ENCODE results near the gene LCP1. TPM values are rescaled to one million over a fixed set of nuclear protein-coding genes. Genes with fewer than 3 reads are reported as not detected.
"Not testable (repeated sequence)": the region's sequence is repeated elsewhere in the genome, so short reads cannot be mapped to it uniquely, and the experiment has no call there.

LCP1 gene
- 0.14 TPM in 1 of 2 replicates, not detected in the other for total RNA-seq

DNA sequence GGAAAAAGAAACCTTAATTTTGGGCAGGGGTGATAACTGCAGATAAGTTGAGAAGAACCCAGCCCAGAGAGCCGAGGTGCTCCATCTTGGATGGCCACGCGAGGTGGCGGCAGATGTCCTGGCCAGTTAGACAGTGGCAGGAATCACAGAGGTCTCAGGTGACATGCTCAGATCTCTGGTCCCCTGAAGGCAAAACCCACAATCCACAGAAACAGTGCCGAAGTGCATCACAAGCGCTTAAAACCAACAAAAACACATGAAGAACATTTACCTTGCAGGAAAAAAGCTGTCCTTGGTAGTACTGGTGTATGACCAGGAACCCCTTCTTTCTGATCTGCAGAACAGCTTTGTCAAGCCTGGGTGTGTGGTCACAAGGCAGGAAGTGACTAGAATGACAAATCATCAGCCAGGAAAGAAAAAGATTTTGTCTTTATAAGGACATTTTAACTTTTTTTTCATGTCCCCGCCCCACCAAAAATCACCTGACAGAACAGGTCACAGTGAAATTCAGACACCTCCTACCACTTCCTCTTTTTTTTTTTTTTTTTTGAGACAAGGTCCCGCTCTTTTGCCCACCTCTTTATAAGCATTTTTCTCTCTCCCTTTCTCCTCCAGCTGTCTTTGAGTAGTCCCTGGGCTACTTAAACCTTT is at the start of gene LCP1:
LCP1 (minus strand) TSS at position 338 of the 651 bp plus-strand sequence. CDS start 22,515 bp downstream, outside the sequence.
- no peak for DNase-seq

- DNase-seq: no peak
Observed at GRCh38 chr13:46229251-46229650, 47.3 kb upstream of the LCP1 start.

GRCh38 chr13:46220234-46220633 is 38.3 kb upstream of the LCP1 start:
- not testable (repeated sequence) for DNase-seq

DNA sequence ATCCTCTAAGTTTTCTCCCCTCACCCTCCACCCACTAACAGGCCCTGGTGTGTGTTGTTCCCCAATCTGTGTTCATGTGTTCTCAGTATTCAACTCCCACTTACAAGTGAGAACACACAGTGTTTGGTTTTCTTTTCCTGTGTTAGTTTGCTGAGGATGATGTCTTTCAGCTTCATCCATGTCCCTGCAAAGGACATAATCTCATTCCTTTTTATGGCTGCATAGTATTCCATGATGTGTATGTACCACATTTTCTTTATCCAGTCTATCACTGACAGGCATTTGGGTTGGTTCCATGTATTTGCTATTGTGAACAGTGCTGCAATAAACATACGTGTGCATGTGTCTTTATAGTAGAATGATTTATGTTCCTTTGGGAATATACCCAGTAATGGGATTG is 32.8 kb upstream of the LCP1 start:
- not testable (repeated sequence) for DNase-seq

- no peak for DNase-seq
Observed at GRCh38 chr13:46213242-46213641, 31.3 kb upstream of the LCP1 start.

- peak; percentile 58 for DNase-seq
Observed at GRCh38 chr13:46211483-46212351, 29.7 kb upstream of the LCP1 start, which contains the start of gene LRRC63. TSS of gene LRRC63 (plus strand) at chr13:46211928. CDS start at chr13:46213035, 1,107 bp downstream.

- DNase-seq: peak; percentile 3
Observed at GRCh38 chr13:46211116-46211482, 29.1 kb upstream of the LCP1 start.

DNA sequence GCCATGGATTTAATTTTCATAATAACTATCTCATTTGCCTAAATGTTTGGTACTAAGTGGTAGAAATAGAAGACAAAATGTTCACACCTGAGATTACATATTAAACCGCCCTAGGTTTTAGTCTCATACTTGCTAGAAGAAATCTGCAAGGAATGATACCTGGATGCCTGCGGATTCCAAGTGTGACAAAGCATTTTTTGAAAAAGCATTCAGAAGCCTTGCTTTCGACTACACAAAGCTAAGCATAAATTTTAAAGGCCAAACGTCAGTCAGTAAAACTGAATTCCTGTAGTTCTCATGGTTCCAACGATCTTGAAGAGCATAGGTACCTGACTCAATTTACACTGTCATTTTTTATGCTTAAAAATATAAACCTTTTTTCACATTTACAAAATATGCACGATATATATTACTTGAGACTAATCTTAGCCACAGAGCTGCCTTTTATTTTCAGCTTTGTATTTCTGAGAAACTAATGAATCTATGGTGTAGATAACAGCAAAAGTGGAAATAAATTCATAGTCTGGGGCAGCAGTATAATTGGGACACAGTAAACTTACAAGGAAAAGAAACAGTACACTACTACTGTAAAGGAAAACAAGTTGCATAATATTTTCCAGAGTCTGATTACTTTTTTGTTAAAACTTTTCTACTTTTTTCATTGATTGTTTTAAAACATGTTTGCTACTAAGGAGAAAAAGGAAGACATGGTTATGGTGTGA is 28.5 kb upstream of the LCP1 start:
- DNase-seq: no peak

GRCh38 chr13:46207828-46208227 is 25.9 kb upstream of the LCP1 start:
- DNase-seq: no peak

GRCh38 chr13:46206143-46206542 is 24.2 kb upstream of the LCP1 start:
- DNase-seq: no peak

- DNase-seq: no peak
Observed at GRCh38 chr13:46202966-46203365, 21.0 kb upstream of the LCP1 start.

DNA sequence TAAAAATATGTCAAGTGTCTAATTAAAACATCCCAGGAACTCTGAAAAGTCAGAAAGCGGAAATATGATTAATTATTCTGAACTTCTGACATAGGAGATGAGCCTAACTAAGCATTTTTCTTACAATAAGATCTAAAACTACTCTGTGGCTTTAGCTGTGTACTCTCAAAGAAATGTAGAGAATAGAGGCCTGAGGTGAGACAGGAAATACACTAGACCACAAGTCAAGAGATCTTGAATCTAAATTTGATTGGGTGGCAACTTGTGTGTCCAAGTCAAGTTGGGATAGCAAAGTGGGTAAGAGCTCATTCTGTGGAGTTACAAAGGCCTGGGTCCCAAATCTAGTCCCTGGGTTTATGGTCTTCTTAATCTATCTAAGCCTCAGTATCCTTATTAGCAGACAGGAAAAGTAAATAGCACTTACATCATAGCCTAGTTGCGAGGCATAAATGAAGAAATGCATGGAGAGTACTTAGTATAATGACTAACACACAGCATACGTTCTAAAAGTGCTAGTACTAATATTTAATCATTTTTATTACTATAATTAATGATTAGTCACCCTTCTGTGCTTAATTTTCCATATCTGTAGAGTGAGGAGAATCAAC is 20.3 kb upstream of the LCP1 start:
- DNase-seq: no peak

DNA sequence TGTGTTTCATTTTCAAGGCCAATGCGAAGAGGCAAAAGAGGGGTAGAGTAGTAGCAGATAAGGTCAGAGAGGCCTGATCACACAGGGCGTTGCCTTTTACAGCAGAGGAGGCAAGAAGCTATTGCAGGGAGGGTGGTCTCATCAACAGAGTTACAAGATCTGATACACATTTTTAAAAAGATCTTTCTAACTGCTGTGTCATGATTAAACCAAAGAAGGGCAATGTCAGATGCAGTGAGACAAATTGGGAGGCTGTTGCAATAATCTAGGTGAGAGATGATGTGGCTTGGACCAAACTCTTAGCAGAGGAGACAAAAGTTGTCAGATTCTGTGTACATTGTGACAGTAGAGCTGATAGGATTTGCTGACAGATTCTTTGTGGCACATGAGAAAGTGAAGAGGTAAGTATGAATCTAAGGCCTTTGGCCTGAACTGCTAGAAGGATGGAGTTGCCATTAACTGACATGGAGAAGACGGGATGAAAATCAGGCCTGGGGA is 16.8 kb upstream of the LCP1 start:
- DNase-seq: no peak

GRCh38 chr13:46197299-46198048 is 15.5 kb upstream of the LCP1 start:
- no peak for DNase-seq

DNA sequence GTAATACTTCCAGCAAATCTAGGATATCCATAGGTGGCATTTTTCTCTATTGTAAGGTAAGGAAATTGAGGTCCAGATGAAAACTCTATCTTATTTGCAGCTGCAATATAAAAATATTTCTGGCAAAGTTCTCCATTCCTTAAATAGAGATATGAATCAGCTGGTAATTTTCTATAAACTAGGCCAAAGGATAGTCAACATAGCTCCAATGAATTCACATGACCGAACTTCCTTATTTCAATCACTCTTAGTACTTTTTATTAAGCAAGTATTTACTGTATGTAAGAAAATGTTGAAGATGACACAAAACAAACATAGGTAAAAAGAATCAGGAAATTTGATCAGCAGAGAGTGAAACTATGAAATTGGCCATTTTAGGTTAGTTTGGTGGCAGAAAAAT is 13.0 kb upstream of the LCP1 start:
- DNase-seq: no peak

DNA sequence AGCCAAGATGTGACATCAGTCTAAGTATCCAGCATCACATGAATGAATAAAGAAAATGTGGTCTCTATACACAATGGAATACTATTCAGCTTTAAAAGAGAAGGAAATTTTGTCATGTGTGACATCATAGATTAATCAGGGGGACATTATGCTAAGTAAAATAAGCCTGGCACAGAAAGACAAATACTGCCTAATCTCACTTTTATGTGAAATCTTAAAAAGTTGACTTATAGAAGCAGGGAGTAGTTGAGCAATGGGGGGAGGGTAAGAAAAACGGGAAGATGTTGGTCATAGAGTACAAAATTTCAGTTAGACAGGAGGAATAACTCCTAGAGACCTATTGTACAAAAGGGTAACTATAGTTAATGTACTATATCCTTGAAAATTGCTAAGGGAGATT is 10.4 kb upstream of the LCP1 start:
- DNase-seq: no peak

GRCh38 chr13:46185634-46186033 is 3.7 kb upstream of the LCP1 start:
- DNase-seq: no peak

GRCh38 chr13:46184277-46184699 is 2.3 kb upstream of the LCP1 start:
- DNase-seq: peak; percentile 44

DNA sequence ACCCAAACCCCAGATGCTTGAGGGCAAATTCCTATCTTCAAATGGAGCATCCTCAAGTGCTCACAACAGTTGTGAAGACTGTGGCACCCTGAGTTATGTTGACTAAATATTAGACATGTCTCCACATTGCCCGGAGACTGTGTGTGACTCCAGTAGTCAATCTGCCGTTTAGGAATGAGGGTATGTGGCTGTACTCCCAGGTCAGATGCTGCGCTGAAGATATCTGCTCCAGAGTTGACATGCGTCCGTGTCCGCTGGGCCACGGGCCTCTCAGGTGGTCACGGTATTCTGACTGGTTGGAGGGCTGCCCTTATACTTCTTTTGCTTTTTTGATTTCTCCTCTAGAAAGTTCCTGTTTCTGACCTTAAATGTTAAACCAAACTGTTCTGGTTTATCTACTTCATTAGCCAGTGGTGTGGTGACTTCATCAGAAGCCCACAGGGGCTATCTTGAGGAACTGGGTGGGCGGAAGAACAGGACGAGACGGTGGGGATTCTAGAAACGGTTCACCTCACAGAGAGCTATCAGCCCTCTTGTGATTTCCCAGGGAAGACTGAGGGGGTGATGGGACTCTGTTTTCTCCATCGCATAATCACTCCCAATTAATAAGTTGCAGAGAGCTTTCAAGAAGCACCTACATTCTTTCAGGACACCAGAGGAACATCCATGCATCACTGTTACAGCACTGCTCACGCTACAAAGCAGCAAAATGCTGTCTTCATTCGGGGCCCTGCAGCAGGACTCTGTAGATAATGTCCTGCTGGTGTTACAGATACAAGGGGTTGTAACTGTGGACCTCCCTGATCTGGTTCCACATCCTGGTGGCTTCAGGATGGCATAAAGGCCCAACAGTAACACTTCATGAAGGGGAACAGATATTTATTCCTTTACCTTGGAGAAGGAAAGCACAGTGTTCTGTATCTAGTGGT is 1.3 kb upstream of the LCP1 start:
- no peak for DNase-seq

DNA sequence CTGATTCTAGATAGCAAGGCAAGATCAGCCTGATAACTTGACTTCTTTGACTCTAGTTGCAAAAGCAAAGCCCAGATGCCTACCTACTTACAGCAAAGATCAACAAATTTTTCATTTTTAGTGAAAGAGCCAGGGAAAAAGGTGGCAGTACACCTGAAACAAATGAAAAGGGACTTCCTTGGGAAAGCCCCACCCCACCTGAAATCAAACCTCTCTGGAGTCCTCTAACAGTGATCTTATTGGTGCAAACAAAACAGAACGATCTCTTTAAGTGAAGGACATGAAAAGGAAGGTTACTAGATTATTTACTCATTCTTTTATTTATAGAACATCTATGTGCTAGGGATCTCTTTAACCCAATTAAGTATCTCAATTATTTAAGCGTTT is 507 bp upstream of the LCP1 start:
- DNase-seq: no peak

- DNase-seq: no peak
Observed at GRCh38 chr13:46181377-46181839, 569 bp downstream of the LCP1 start.
